HCT116 (cell line): ENCODE measurements around the gene UCKL1. TPM values are rescaled to one million over a fixed set of nuclear protein-coding genes. Genes with fewer than 3 reads are reported as not detected.

Experiments
- ATAC-seq: fragments of 200-7000 bp; cut with Tn5 transposase; 2 replicates; pipeline ENCODE4 v1.9.1; 2020; ENCODE audit warnings: mild to moderate bottlenecking, moderate library complexity
- BruUV-seq: library from RNA; stranded (reverse); fragments of 400-500 nt; replicated peaks from 2 replicates; lab custom pipeline; 2021; lab: Mats Ljungman, UMichigan
- CTCF ChIA-PET: fragments of 300-600 bp; sonication (Branson Sonifier 250); formaldehyde crosslinking; loops from one replicate; lab custom pipeline; 2021; ENCODE audit warnings: antibody characterized with exemption; lab: Charles Lee
- POLR2A ChIA-PET: fragments of 300-600, 350-600 bp; sonication (Branson Sonifier 250); formaldehyde crosslinking; loops from one replicate; lab custom pipeline; 2021; ENCODE audit warnings: antibody characterized with exemption; lab: Charles Lee
- RAD21 ChIA-PET, 2 experiments: fragments of 300-600 bp; sonication (Branson Sonifier 250); formaldehyde crosslinking; loops; one replicate each; lab custom pipeline; 2023; ENCODE audit warnings: low total read pairs in 2 of 2; ENCODE audit not compliant: uncharacterized antibody in 2 of 2, unreplicated experiment in 2 of 2, low non-redundant PET in 1 of 2; lab: Charles Lee
- DNase-seq: peaks from one replicate; pipeline ENCODE4 v3.0.0-alpha.2; 2010; ENCODE audit warnings: low read depth, low spot score
- H2AFZ ChIP-seq: fragments of 200-600 bp; shearing (Covaris generic), sonication (generic); 2 replicates; pipeline ENCODE4 v1.6.1; 2017; ENCODE audit warnings: low read depth, mixed run types, mixed read lengths, antibody characterized with exemption, low read length; ENCODE audit not compliant: poor library complexity, severe bottlenecking
- H3K27ac ChIP-seq: 2 replicates; pipeline ENCODE4 v1.5.1; 2012; ENCODE audit warnings: low read depth, low read length
- H3K27me3 ChIP-seq: fragments of 200-600 bp; sonication (generic); 2 replicates; pipeline ENCODE4 v1.6.1; 2016; ENCODE audit warnings: mixed run types, low read length, mixed read lengths; ENCODE audit not compliant: insufficient read depth
- H3K36me3 ChIP-seq, 2 experiments: fragments of 200-500 bp in 1 of 2; fragments of 200-600 bp in 1 of 2; sonication (Bioruptor generic) in 1 of 2; sonication (generic) in 1 of 2; 2 replicates each; pipeline versions ENCODE4 v1.5.1 to v1.6.1; 2014 to 2016; ENCODE audit warnings: low read length in 2 of 2, inconsistent platforms in 1 of 2, mixed read lengths in 1 of 2, mixed run types in 1 of 2; ENCODE audit not compliant: insufficient read depth in 2 of 2, control insufficient read depth in 1 of 2
- H3K4me1 ChIP-seq, 2 experiments: fragments of 200-600 bp in 1 of 2; sonication (generic) in 1 of 2; 2 replicates each; pipeline versions ENCODE4 v1.5.1 to v1.6.1; 2012 to 2017; ENCODE audit warnings: low read length in 2 of 2, inconsistent platforms in 1 of 2, mild to moderate bottlenecking in 1 of 2, mixed read lengths in 1 of 2, mixed run types in 1 of 2, moderate library complexity in 1 of 2; ENCODE audit not compliant: insufficient read depth in 2 of 2, control insufficient read depth in 1 of 2
- H3K4me2 ChIP-seq: fragments of 200-600 bp; sonication (generic); 2 replicates; pipeline ENCODE4 v1.6.1; 2017; ENCODE audit warnings: mixed run types, low read length, mixed read lengths
- H3K4me3 ChIP-seq, 2 experiments: fragments of 200-600 bp in 1 of 2; sonication (generic) in 1 of 2; replicated peaks in 1 of 2; 2 replicates each; pipeline ENCODE4 v1.5.1; 2011 to 2016; ENCODE audit warnings: low read length in 2 of 2, control low read depth in 1 of 2, low read depth in 1 of 2, mild to moderate bottlenecking in 1 of 2, mixed read lengths in 1 of 2, mixed run types in 1 of 2
- H3K79me2 ChIP-seq: fragments of 200-600 bp; sonication (generic); 2 replicates; pipeline ENCODE4 v1.6.1; 2017; ENCODE audit warnings: mild to moderate bottlenecking, mixed run types, low read length, moderate library complexity, mixed read lengths; ENCODE audit not compliant: insufficient read depth
- H3K9ac ChIP-seq: fragments of 200-600 bp; sonication (generic); 2 replicates; pipeline ENCODE4 v1.6.1; 2016; ENCODE audit warnings: low read length, mixed read lengths
- H3K9me2 ChIP-seq: fragments of 200-600 bp; sonication (generic), shearing (Covaris generic); 2 replicates; pipeline ENCODE4 v1.6.1; 2017; ENCODE audit warnings: mixed run types, mild to moderate bottlenecking, moderate library complexity; ENCODE audit not compliant: insufficient read depth
- H3K9me3 ChIP-seq, 2 experiments: fragments of 200-500 bp in 1 of 2; fragments of 200-600 bp in 1 of 2; sonication (Bioruptor generic) in 1 of 2; sonication (generic) in 1 of 2; 2 replicates each; pipeline ENCODE4 v1.6.1; 2014 to 2017; ENCODE audit warnings: low read length in 2 of 2, mixed read lengths in 2 of 2, inconsistent platforms in 1 of 2, low read depth in 1 of 2, mild to moderate bottlenecking in 1 of 2, mixed run types in 1 of 2, moderate library complexity in 1 of 2; ENCODE audit not compliant: control insufficient read depth in 1 of 2, insufficient read depth in 1 of 2
- H4K20me1 ChIP-seq: fragments of 200-600 bp; sonication (generic), shearing (Covaris generic); 2 replicates; pipeline ENCODE4 v1.6.1; 2017; ENCODE audit warnings: mixed run types, mild to moderate bottlenecking, moderate library complexity; ENCODE audit not compliant: insufficient read depth
- CEBPB ChIP-seq: IDR thresholded peaks from 2 replicates; pipeline ENCODE4 v1.6.1; 2012; ENCODE audit warnings: low read depth
- EGR1 ChIP-seq: IDR thresholded peaks from 2 replicates; pipeline ENCODE4 v1.6.1; 2012; ENCODE audit warnings: low read depth
- JUND ChIP-seq: IDR thresholded peaks from 2 replicates; pipeline ENCODE4 v1.6.1; 2012
- POLR2A ChIP-seq: IDR thresholded peaks from 2 replicates; pipeline ENCODE4 v1.7.0; 2011; ENCODE audit warnings: borderline replicate concordance; ENCODE audit not compliant: insufficient read depth, insufficient read length; ENCODE audit errors: extremely low read depth
- SIN3A ChIP-seq: IDR thresholded peaks from 2 replicates; pipeline ENCODE4 v1.6.1; 2012; ENCODE audit warnings: low read depth
- intact Hi-C: fragments of 100-400 bp; cut with micrococcal nuclease; formaldehyde crosslinking; loops from 2 replicates; pipeline ENCODE4 v1.10.0; 2022
- total RNA-seq: library from RNA; stranded (reverse); gene quantifications from one replicate; pipeline ENCODE4 v1.2.1, GENCODE V29; 2021; ENCODE audit not compliant: unreplicated experiment
- TF ChIP-seq, protein P1 (sequence below): IDR thresholded peaks from 2 replicates; pipeline ENCODE4 v1.6.1; 2012; ENCODE audit warnings: low read depth

The UCKL1 gene
- total RNA-seq, 1 experiment from 2014 or later = 54.2 TPM

DNA sequence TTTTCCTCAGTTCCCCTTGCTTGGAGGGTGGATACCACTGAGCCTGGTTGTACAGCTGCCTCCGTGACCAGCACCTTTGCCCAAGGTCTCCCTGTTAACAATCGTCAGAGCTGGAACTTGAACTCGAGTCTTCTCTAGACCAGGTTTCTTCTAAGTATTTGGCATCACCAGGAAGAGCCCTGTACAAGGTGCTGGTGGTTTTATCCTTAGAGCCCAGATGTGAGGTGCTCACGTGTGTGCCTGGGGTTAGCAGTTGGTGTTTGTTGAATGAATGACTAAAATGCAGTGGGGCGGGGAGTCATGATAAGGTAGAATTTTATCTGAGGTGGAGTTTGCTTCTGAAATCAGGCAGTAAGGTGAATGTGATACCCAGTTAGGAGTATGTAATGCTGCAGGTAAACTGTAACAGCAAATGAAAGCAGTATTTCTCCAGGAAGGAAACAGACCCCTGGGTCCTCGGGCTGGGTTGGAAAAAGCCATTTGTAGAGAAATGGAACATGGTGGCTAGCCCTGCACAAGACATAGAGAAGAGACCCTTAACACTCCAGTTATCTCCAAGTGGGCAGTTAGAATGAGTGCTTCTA lies 58.1 kb downstream of the UCKL1 start:
- peaks cover 24 to 62% of the 10 kb centered on the region in 2 experiments for H3K4me1 ChIP-seq
- H3K4me2 ChIP-seq = no peak overlapping the region
- no peak overlapping the region for H2AFZ ChIP-seq
- no peak overlapping the region for H3K9ac ChIP-seq
- peaks cover 70% of the 10 kb centered on the region for H3K79me2 ChIP-seq
- peaks cover 14% of the 10 kb centered on the region; the same call in 1 of the 2 replicates for H4K20me1 ChIP-seq
- intact Hi-C loops = no loop called here
- no peak overlapping the region for H3K27ac ChIP-seq
- ATAC-seq (no peak), DNase-seq (no peak)
- no TSS peak for BruUV-seq
- TF ChIP-seq JUND (no peak), CEBPB (no peak), SIN3A (no peak), POLR2A (no peak), EGR1 (no peak)
- TF ChIP-seq, protein P1, sequence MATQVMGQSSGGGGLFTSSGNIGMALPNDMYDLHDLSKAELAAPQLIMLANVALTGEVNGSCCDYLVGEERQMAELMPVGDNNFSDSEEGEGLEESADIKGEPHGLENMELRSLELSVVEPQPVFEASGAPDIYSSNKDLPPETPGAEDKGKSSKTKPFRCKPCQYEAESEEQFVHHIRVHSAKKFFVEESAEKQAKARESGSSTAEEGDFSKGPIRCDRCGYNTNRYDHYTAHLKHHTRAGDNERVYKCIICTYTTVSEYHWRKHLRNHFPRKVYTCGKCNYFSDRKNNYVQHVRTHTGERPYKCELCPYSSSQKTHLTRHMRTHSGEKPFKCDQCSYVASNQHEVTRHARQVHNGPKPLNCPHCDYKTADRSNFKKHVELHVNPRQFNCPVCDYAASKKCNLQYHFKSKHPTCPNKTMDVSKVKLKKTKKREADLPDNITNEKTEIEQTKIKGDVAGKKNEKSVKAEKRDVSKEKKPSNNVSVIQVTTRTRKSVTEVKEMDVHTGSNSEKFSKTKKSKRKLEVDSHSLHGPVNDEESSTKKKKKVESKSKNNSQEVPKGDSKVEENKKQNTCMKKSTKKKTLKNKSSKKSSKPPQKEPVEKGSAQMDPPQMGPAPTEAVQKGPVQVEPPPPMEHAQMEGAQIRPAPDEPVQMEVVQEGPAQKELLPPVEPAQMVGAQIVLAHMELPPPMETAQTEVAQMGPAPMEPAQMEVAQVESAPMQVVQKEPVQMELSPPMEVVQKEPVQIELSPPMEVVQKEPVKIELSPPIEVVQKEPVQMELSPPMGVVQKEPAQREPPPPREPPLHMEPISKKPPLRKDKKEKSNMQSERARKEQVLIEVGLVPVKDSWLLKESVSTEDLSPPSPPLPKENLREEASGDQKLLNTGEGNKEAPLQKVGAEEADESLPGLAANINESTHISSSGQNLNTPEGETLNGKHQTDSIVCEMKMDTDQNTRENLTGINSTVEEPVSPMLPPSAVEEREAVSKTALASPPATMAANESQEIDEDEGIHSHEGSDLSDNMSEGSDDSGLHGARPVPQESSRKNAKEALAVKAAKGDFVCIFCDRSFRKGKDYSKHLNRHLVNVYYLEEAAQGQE = no peak
- no peaks in the 10 kb centered on the region for H3K27me3 ChIP-seq
- ChIA-PET POLR2A (no interaction called here), RAD21 (no interaction called here), CTCF (no interaction called here)
- H3K4me3 ChIP-seq = no peak overlapping the region
- H3K9me3 ChIP-seq = no peaks in the 10 kb centered on the region
- no peaks in the 10 kb centered on the region for H3K9me2 ChIP-seq
- H3K36me3 ChIP-seq = no peaks in the 10 kb centered on the region
